Tibial nerve (tissue), 3 donors: Measurements from ENCODE around the gene ADAMTS12.

Experiments
- POLR2A ChIP-seq, 2 donors: fragments of 450-650 bp; IDR thresholded peaks; one replicate each; pipeline ENCODE4 v1.6.1; 2017; ENCODE audit warnings: antibody characterized with exemption in 2 of 2, mild to moderate bottlenecking in 2 of 2, moderate library complexity in 2 of 2
- TF ChIP-seq, protein P1 (sequence below), 5 experiments: fragments of 200-600 bp in 3 of 5; fragments of 450-650 bp in 2 of 5; sonication (generic) in 3 of 5; IDR thresholded peaks; one replicate each; pipeline ENCODE4 v1.5.1; 2016 to 2019; ENCODE audit warnings: antibody characterized with exemption in 5 of 5, mild to moderate bottlenecking in 3 of 5, moderate library complexity in 2 of 5

GRCh38 chr5:33883482-33883881 is 8.3 kb downstream of the ADAMTS12 start:
- TF ChIP-seq, protein P1, sequence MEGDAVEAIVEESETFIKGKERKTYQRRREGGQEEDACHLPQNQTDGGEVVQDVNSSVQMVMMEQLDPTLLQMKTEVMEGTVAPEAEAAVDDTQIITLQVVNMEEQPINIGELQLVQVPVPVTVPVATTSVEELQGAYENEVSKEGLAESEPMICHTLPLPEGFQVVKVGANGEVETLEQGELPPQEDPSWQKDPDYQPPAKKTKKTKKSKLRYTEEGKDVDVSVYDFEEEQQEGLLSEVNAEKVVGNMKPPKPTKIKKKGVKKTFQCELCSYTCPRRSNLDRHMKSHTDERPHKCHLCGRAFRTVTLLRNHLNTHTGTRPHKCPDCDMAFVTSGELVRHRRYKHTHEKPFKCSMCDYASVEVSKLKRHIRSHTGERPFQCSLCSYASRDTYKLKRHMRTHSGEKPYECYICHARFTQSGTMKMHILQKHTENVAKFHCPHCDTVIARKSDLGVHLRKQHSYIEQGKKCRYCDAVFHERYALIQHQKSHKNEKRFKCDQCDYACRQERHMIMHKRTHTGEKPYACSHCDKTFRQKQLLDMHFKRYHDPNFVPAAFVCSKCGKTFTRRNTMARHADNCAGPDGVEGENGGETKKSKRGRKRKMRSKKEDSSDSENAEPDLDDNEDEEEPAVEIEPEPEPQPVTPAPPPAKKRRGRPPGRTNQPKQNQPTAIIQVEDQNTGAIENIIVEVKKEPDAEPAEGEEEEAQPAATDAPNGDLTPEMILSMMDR (IDR thresholded peaks at IDR 0.05): no peak
- TF ChIP-seq POLR2A (IDR thresholded peaks at IDR 0.05): no peak
